ENCODE measurements around the gene FUZ. TPM values are rescaled to one million over a fixed set of nuclear protein-coding genes. Genes with fewer than 3 reads are reported as not detected.

FUZ gene
- total RNA-seq, 4 donors from 2014 or later, result 4.7 to 13.7 (median 8.1) TPM

- Histone ChIP-seq H3K9me3 (no peaks in the 10 kb centered on the region), H3K4me3 (no peak overlapping the region), H3K27ac (no peak overlapping the region), H3K4me1 (peaks cover 6 to 42% (median 19%) of the 10 kb centered on the region in 3 donors), H3K36me3 (peaks cover 15 to 55% (median 23%) of the 10 kb centered on the region in 3 donors), H3K27me3 (no peaks in the 10 kb centered on the region)
- intact Hi-C loops (cut with DNase I), result no loop called here
- no peak for TF ChIP-seq CTCF (IDR thresholded peaks at IDR 0.05)
- TF ChIP-seq POLR2A (IDR thresholded peaks at IDR 0.05), result no peak
- DNase-seq, result no peak
- WGBS, 2 donors, result 93% methylated on average over 14 of the region's 39 CpGs; no CpG with 5 or more reads in 1 of the 2 donors
Measured at GRCh38 chr19:49854378-49855263, 41.5 kb upstream of the FUZ start.

- WGBS, 2 donors, result 77% methylated on average over 4 of the region's 10 CpGs; no CpG with 5 or more reads in 1 of the 2 donors
- Histone ChIP-seq H3K27ac (no peak overlapping the region), H3K27me3 (no peaks in the 10 kb centered on the region), H3K4me3 (no peak overlapping the region), H3K36me3 (peaks cover 15 to 48% (median 19%) of the 10 kb centered on the region in 3 donors), H3K9me3 (no peaks in the 10 kb centered on the region), H3K4me1 (peaks cover 6 to 43% (median 20%) of the 10 kb centered on the region in 3 donors)
- TF ChIP-seq POLR2A (IDR thresholded peaks at IDR 0.05), result no peak
- no peak for TF ChIP-seq CTCF (IDR thresholded peaks at IDR 0.05)
- DNase-seq, result no peak
- intact Hi-C loops (cut with DNase I), result no loop called here
Measured at GRCh38 chr19:49853852-49854377, 40.8 kb upstream of the FUZ start.

GRCh38 chr19:49852631-49853126 lies 39.6 kb upstream of the FUZ start:
- Histone ChIP-seq H3K4me3 (peak overlapping the region in 3 of 4 donors; percentile 95 to 98 (median 98)), H3K27me3 (no peaks in the 10 kb centered on the region), H3K4me1 (peaks cover 6 to 54% (median 29%) of the 10 kb centered on the region in 3 donors), H3K36me3 (peaks cover 7 to 36% (median 11%) of the 10 kb centered on the region in 3 donors), H3K27ac (no peak overlapping the region), H3K9me3 (no peaks in the 10 kb centered on the region)
- no peak for DNase-seq
- TF ChIP-seq POLR2A (IDR thresholded peaks at IDR 0.05) (no peak), CTCF (IDR thresholded peaks at IDR 0.05) (no peak)
- WGBS, 2 donors, result 44 to 47% methylated on average over 14 of the region's 14 CpGs
- intact Hi-C loops (cut with DNase I), result no loop called here

- intact Hi-C loops (cut with DNase I), result no loop called here
- peak overlapping the region; percentile 94 to 100 (median 100) for H3K27ac ChIP-seq
- H3K27me3 ChIP-seq, result no peaks in the 10 kb centered on the region
- 0 to 3% methylated on average over 7 to 20 of the region's 78 CpGs for WGBS, 2 donors
- TF ChIP-seq POLR2A (IDR thresholded peaks at IDR 0.05) (no peak), CTCF (IDR thresholded peaks at IDR 0.05) (no peak)
- peaks cover 3 to 26% (median 4%) of the 10 kb centered on the region in 3 donors for H3K36me3 ChIP-seq
- no peaks in the 10 kb centered on the region for H3K9me3 ChIP-seq
- H3K4me3 ChIP-seq, result peak overlapping the region; percentile 56 to 98 (median 96)
- DNase-seq, result no peak
- H3K4me1 ChIP-seq, result peaks cover 6 to 54% (median 29%) of the 10 kb centered on the region in 3 donors
Measured at GRCh38 chr19:49851456-49852259, 38.6 kb upstream of the FUZ start.

Measured in esophagus squamous epithelium (tissue), 5 donors.